ENCODE data around the gene ULK4.

ULK4 gene

GRCh38 chr3:41346698-41347270, 615.1 kb downstream of the ULK4 start:
- no peak overlapping the region for H2BK120ac ChIP-seq (ENCODE audit: low read depth, low read length)
- H3K9ac ChIP-seq (ENCODE audit: low read length) = no peak overlapping the region
- H2AK5ac ChIP-seq (ENCODE audit: low read length) = no peak overlapping the region
- H3K56ac ChIP-seq (ENCODE audit: low read length) = no peak overlapping the region
- H3K4me2 ChIP-seq (ENCODE audit: low read length) = no peak overlapping the region
- H2BK5ac ChIP-seq (ENCODE audit: low read length) = no peak overlapping the region
- H4K8ac ChIP-seq (ENCODE audit: low read depth, low read length) = no peak overlapping the region
- no peaks in the 10 kb centered on the region for H3K27me3 ChIP-seq (ENCODE audit: insufficient read depth, low read length, poor library complexity)
- H3K27ac ChIP-seq (ENCODE audit: low read depth, low read length) = no peak overlapping the region
- H4K5ac ChIP-seq (ENCODE audit: low read length) = no peak overlapping the region
- WGBS (ENCODE audit: extremely low coverage, insufficient coverage, low lambda C conversion rate) = no CpG with 5 or more reads among the region's 4 CpGs
- no peak overlapping the region for H3K23ac ChIP-seq (ENCODE audit: low read length)
- no peaks in the 10 kb centered on the region for H3K79me1 ChIP-seq (ENCODE audit: low read length)
- DNase-seq = no peak
- H3K4me1 ChIP-seq (ENCODE audit: control insufficient read depth, low read depth, low read length) = no peaks in the 10 kb centered on the region
- no peak overlapping the region for H3K4me3 ChIP-seq (ENCODE audit: low read length)
- no peak overlapping the region for H2BK15ac ChIP-seq (replicated peaks; ENCODE audit: low read depth)
- H3K79me2 ChIP-seq (ENCODE audit: control insufficient read depth, insufficient read depth, low read length) = no peaks in the 10 kb centered on the region
- H3K18ac ChIP-seq (ENCODE audit: low read length) = no peak overlapping the region
- H3K4ac ChIP-seq (ENCODE audit: low read depth, low read length) = no peak overlapping the region
- H3K36me3 ChIP-seq (ENCODE audit: control insufficient read depth, insufficient read depth, low read length) = no peaks in the 10 kb centered on the region

- no peak overlapping the region for H3K4ac ChIP-seq (ENCODE audit: low read depth, low read length)
- no CpG with 5 or more reads among the region's 5 CpGs for WGBS (ENCODE audit: extremely low coverage, insufficient coverage, low lambda C conversion rate)
Measured at GRCh38 chr3:41345788-41346187, 616.1 kb downstream of the ULK4 start.

GRCh38 chr3:41339758-41340157, 622.1 kb downstream of the ULK4 start:
- Histone ChIP-seq H4K8ac (ENCODE audit: low read depth, low read length) (no peak overlapping the region), H3K79me1 (ENCODE audit: low read length) (no peaks in the 10 kb centered on the region), H3K36me3 (ENCODE audit: control insufficient read depth, insufficient read depth, low read length) (no peaks in the 10 kb centered on the region), H3K27me3 (ENCODE audit: insufficient read depth, low read length, poor library complexity) (no peaks in the 10 kb centered on the region), H3K4me1 (ENCODE audit: control insufficient read depth, low read depth, low read length) (no peaks in the 10 kb centered on the region), H4K5ac (ENCODE audit: low read length) (no peak overlapping the region), H3K4ac (ENCODE audit: low read depth, low read length) (no peak overlapping the region), H2BK120ac (ENCODE audit: low read depth, low read length) (no peak overlapping the region), H3K23ac (ENCODE audit: low read length) (no peak overlapping the region), H3K27ac (ENCODE audit: low read depth, low read length) (no peak overlapping the region), H3K4me2 (ENCODE audit: low read length) (no peak overlapping the region), H2BK15ac (replicated peaks; ENCODE audit: low read depth) (no peak overlapping the region), H3K79me2 (ENCODE audit: control insufficient read depth, insufficient read depth, low read length) (no peaks in the 10 kb centered on the region), H2AK5ac (ENCODE audit: low read length) (no peak overlapping the region), H2BK5ac (ENCODE audit: low read length) (no peak overlapping the region), H3K18ac (ENCODE audit: low read length) (no peak overlapping the region), H3K4me3 (ENCODE audit: low read length) (no peak overlapping the region), H3K9ac (ENCODE audit: low read length) (no peak overlapping the region), H3K56ac (ENCODE audit: low read length) (no peak overlapping the region)
- no CpG with 5 or more reads among the region's 1 CpG for WGBS (ENCODE audit: extremely low coverage, insufficient coverage, low lambda C conversion rate)
- DNase-seq = no peak

More at GRCh38 chr3:41345788-41346187, 616.1 kb downstream of the ULK4 start:
- H3K9ac ChIP-seq (ENCODE audit: low read length) = no peak overlapping the region
- H3K4me1 ChIP-seq (ENCODE audit: control insufficient read depth, low read depth, low read length) = no peaks in the 10 kb centered on the region
- DNase-seq = no peak
- H3K27me3 ChIP-seq (ENCODE audit: insufficient read depth, low read length, poor library complexity) = no peaks in the 10 kb centered on the region
- no peaks in the 10 kb centered on the region for H3K79me1 ChIP-seq (ENCODE audit: low read length)
- H2BK5ac ChIP-seq (ENCODE audit: low read length) = no peak overlapping the region
- no peak overlapping the region for H3K18ac ChIP-seq (ENCODE audit: low read length)
- no peak overlapping the region for H3K27ac ChIP-seq (ENCODE audit: low read depth, low read length)
- H3K36me3 ChIP-seq (ENCODE audit: control insufficient read depth, insufficient read depth, low read length) = no peaks in the 10 kb centered on the region
- H3K79me2 ChIP-seq (ENCODE audit: control insufficient read depth, insufficient read depth, low read length) = no peaks in the 10 kb centered on the region
- H2BK120ac ChIP-seq (ENCODE audit: low read depth, low read length) = no peak overlapping the region
- no peak overlapping the region for H3K4me3 ChIP-seq (ENCODE audit: low read length)
- no peak overlapping the region for H3K23ac ChIP-seq (ENCODE audit: low read length)
- H2AK5ac ChIP-seq (ENCODE audit: low read length) = no peak overlapping the region
- H4K5ac ChIP-seq (ENCODE audit: low read length) = no peak overlapping the region
- no peak overlapping the region for H3K56ac ChIP-seq (ENCODE audit: low read length)
- H2BK15ac ChIP-seq (replicated peaks; ENCODE audit: low read depth) = no peak overlapping the region
- H3K4me2 ChIP-seq (ENCODE audit: low read length) = no peak overlapping the region
- H4K8ac ChIP-seq (ENCODE audit: low read depth, low read length) = no peak overlapping the region

GRCh38 chr3:41338276-41338675, 623.6 kb downstream of the ULK4 start:
- no peak overlapping the region for H3K27ac ChIP-seq (ENCODE audit: low read depth, low read length)
- no peak overlapping the region for H4K5ac ChIP-seq (ENCODE audit: low read length)

GRCh38 chr3:41334426-41334825, 627.5 kb downstream of the ULK4 start:
- no peak overlapping the region for H3K56ac ChIP-seq (ENCODE audit: low read length)
- no peaks in the 10 kb centered on the region for H3K36me3 ChIP-seq (ENCODE audit: control insufficient read depth, insufficient read depth, low read length)
- no CpG with 5 or more reads among the region's 2 CpGs for WGBS (ENCODE audit: extremely low coverage, insufficient coverage, low lambda C conversion rate)
- no peak overlapping the region for H3K4me2 ChIP-seq (ENCODE audit: low read length)
- H3K4me1 ChIP-seq (ENCODE audit: control insufficient read depth, low read depth, low read length) = no peaks in the 10 kb centered on the region
- H3K4me3 ChIP-seq (ENCODE audit: low read length) = no peak overlapping the region
- no peak overlapping the region for H4K5ac ChIP-seq (ENCODE audit: low read length)
- H2AK5ac ChIP-seq (ENCODE audit: low read length) = no peak overlapping the region
- no peak overlapping the region for H2BK15ac ChIP-seq (replicated peaks; ENCODE audit: low read depth)
- H3K27ac ChIP-seq (ENCODE audit: low read depth, low read length) = no peak overlapping the region
- H2BK5ac ChIP-seq (ENCODE audit: low read length) = no peak overlapping the region
- H3K79me2 ChIP-seq (ENCODE audit: control insufficient read depth, insufficient read depth, low read length) = no peaks in the 10 kb centered on the region
- no peak overlapping the region for H3K9ac ChIP-seq (ENCODE audit: low read length)
- H3K79me1 ChIP-seq (ENCODE audit: low read length) = no peaks in the 10 kb centered on the region
- H4K8ac ChIP-seq (ENCODE audit: low read depth, low read length) = no peak overlapping the region
- DNase-seq = peak; percentile 41
- peak overlapping the region; percentile 68 for H3K18ac ChIP-seq (ENCODE audit: low read length)
- no peaks in the 10 kb centered on the region for H3K27me3 ChIP-seq (ENCODE audit: insufficient read depth, low read length, poor library complexity)
- H3K4ac ChIP-seq (ENCODE audit: low read depth, low read length) = no peak overlapping the region
- no peak overlapping the region for H2BK120ac ChIP-seq (ENCODE audit: low read depth, low read length)
- no peak overlapping the region for H3K23ac ChIP-seq (ENCODE audit: low read length)

More at GRCh38 chr3:41338276-41338675, 623.6 kb downstream of the ULK4 start:
- no peak overlapping the region for H4K8ac ChIP-seq (ENCODE audit: low read depth, low read length)
- WGBS (ENCODE audit: extremely low coverage, insufficient coverage, low lambda C conversion rate) = no CpG with 5 or more reads among the region's 1 CpG
- no peak overlapping the region for H3K4ac ChIP-seq (ENCODE audit: low read depth, low read length)
- no peaks in the 10 kb centered on the region for H3K79me1 ChIP-seq (ENCODE audit: low read length)
- H3K4me2 ChIP-seq (ENCODE audit: low read length) = no peak overlapping the region
- no peak overlapping the region for H3K9ac ChIP-seq (ENCODE audit: low read length)
- H3K4me1 ChIP-seq (ENCODE audit: control insufficient read depth, low read depth, low read length) = no peaks in the 10 kb centered on the region
- H3K56ac ChIP-seq (ENCODE audit: low read length) = no peak overlapping the region
- no peak overlapping the region for H2BK120ac ChIP-seq (ENCODE audit: low read depth, low read length)
- H2BK15ac ChIP-seq (replicated peaks; ENCODE audit: low read depth) = no peak overlapping the region
- DNase-seq = no peak
- no peak overlapping the region for H3K23ac ChIP-seq (ENCODE audit: low read length)
- no peak overlapping the region for H2AK5ac ChIP-seq (ENCODE audit: low read length)
- H2BK5ac ChIP-seq (ENCODE audit: low read length) = no peak overlapping the region
- no peaks in the 10 kb centered on the region for H3K36me3 ChIP-seq (ENCODE audit: control insufficient read depth, insufficient read depth, low read length)
- no peak overlapping the region for H3K4me3 ChIP-seq (ENCODE audit: low read length)
- H3K27me3 ChIP-seq (ENCODE audit: insufficient read depth, low read length, poor library complexity) = no peaks in the 10 kb centered on the region
- H3K79me2 ChIP-seq (ENCODE audit: control insufficient read depth, insufficient read depth, low read length) = no peaks in the 10 kb centered on the region
- H3K18ac ChIP-seq (ENCODE audit: low read length) = no peak overlapping the region

- Histone ChIP-seq H2AK5ac (ENCODE audit: low read length) (no peak overlapping the region), H3K4me3 (ENCODE audit: low read length) (no peak overlapping the region), H3K27ac (ENCODE audit: low read depth, low read length) (no peak overlapping the region), H4K5ac (ENCODE audit: low read length) (no peak overlapping the region), H3K56ac (ENCODE audit: low read length) (no peak overlapping the region), H2BK5ac (ENCODE audit: low read length) (no peak overlapping the region), H3K27me3 (ENCODE audit: insufficient read depth, low read length, poor library complexity) (no peaks in the 10 kb centered on the region), H4K8ac (ENCODE audit: low read depth, low read length) (no peak overlapping the region), H3K23ac (ENCODE audit: low read length) (no peak overlapping the region), H2BK15ac (replicated peaks; ENCODE audit: low read depth) (no peak overlapping the region), H3K18ac (ENCODE audit: low read length) (no peak overlapping the region), H3K79me1 (ENCODE audit: low read length) (no peaks in the 10 kb centered on the region), H2BK120ac (ENCODE audit: low read depth, low read length) (no peak overlapping the region), H3K36me3 (ENCODE audit: control insufficient read depth, insufficient read depth, low read length) (no peaks in the 10 kb centered on the region), H3K9ac (ENCODE audit: low read length) (no peak overlapping the region), H3K4me1 (ENCODE audit: control insufficient read depth, low read depth, low read length) (peaks cover 3% of the 10 kb centered on the region), H3K79me2 (ENCODE audit: control insufficient read depth, insufficient read depth, low read length) (no peaks in the 10 kb centered on the region), H3K4me2 (ENCODE audit: low read length) (no peak overlapping the region), H3K4ac (ENCODE audit: low read depth, low read length) (no peak overlapping the region)
- WGBS (ENCODE audit: extremely low coverage, insufficient coverage, low lambda C conversion rate) = no CpG with 5 or more reads among the region's 3 CpGs
- DNase-seq = no peak
Measured at GRCh38 chr3:41331041-41331440, 630.9 kb downstream of the ULK4 start.

Data from mesendoderm (in vitro differentiated cells).